Activated T-cell treated with anti-CD3 and anti-CD28 coated beads, Interleukin-2, amount 50 U/mL, for 4 hours (primary cell): Measurements from ENCODE around the gene CCER1. TPM values are rescaled to one million over a fixed set of nuclear protein-coding genes. Genes with fewer than 3 reads are reported as not detected.
"Not testable (repeated sequence)": the region's sequence is repeated elsewhere in the genome, so short reads cannot be mapped to it uniquely, and the experiment has no call there.

Source experiments
- ATAC-seq, 2 donors: fragments of 200-7000 bp; cut with Tn5 transposase; one replicate each; pipeline ENCODE4 v1.10.0; 2021
- DNase-seq: peaks from one replicate; pipeline ENCODE4 v3.0.0-alpha.2; 2020
- H3K27me3 Mint-ChIP-seq: one replicate; pipeline ENCODE4 v1.8.0; 2021; ENCODE audit warnings: low read depth, mixed read lengths
- H3K36me3 Mint-ChIP-seq: one replicate; pipeline ENCODE4 v1.8.0; 2022; ENCODE audit warnings: mixed read lengths; ENCODE audit not compliant: insufficient read depth
- H3K4me1 Mint-ChIP-seq: one replicate; pipeline ENCODE4 v1.8.0; 2021; ENCODE audit warnings: low read depth, mixed read lengths
- H3K4me3 Mint-ChIP-seq: one replicate; pipeline ENCODE4 v1.8.0; 2021; ENCODE audit warnings: mild to moderate bottlenecking, moderate library complexity, mixed read lengths
- H3K9me3 Mint-ChIP-seq: one replicate; pipeline ENCODE4 v1.8.0; 2021; ENCODE audit warnings: mixed read lengths
- total RNA-seq, 3 donors: library from RNA; stranded (reverse); gene quantifications; one replicate each; pipeline ENCODE4 v1.2.1, GENCODE V29; 2021

CCER1 gene, protein sequence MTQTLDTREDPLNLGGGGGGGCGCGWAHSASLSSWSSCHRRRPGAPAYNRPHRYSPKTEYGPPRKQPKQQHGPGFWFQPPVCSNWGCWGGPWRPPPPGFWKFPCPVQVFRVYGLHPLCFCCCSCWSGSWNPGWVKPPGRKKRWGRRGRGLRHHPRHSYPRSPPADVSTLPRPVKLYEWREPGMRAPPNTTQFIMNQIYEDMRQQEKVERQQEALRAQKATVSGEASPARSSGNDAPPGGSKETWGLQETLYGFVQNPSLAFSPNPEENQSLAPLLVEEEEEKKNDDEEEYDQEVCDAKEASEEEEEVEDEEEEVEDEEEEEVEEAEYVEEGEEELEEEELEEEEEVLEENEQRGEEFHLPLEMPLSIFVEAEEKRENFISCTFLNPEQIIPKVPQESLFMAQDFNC
- not detected for total RNA-seq

DNA sequence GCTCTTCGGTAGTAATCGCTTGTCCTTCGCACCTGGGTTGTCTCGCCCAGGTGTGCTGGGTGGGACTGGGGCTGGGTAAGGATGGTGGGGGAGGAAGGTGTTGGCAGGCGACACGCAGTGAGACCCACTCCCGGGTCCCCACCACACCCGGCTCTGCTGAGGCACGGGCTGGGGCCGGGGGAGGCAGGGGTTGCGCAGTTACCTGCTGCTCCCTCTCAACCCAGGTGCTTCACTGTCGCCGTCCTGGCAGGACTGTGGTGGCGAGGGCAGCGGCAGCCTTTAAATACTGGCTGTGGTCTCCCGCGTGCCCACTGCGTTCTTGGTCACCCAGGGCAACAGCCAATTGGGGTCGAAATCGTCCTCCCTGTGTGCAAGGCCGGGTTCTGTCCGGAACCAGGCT lies at the start of gene CCER1:
Gene CCER1, minus strand, starts transcription at position 256 of the 400 bp plus-strand sequence. CDS start 434 bp downstream, outside the sequence.
- no peak for DNase-seq
- Mint-ChIP-seq H3K36me3 (no peaks in the 10 kb centered on the region), H3K27me3 (no peaks in the 10 kb centered on the region), H3K9me3 (no peaks in the 10 kb centered on the region), H3K4me1 (no peaks in the 10 kb centered on the region), H3K4me3 (no peak within 1 kb of the TSS)
- no peak for ATAC-seq

DNA sequence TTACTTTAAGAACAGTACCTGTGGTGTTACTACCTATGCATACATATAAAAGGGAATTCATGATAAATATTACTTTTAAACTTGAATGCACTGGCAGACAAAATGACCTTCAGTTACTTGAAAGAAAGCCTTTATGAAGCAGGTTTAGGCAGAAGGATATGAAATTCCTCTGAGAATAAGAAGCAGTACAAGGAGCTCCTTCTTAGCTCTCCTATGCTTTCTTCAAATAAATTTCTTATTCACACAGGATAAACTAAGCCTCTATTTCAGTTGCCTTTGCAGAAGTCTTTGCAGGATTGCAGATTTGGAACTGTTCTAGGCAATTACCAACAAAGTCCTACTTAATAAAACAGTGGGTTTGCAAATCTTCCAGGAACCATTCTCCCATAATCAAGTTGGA lies 48.8 kb upstream of the CCER1 start:
- no peak for ATAC-seq

DNA sequence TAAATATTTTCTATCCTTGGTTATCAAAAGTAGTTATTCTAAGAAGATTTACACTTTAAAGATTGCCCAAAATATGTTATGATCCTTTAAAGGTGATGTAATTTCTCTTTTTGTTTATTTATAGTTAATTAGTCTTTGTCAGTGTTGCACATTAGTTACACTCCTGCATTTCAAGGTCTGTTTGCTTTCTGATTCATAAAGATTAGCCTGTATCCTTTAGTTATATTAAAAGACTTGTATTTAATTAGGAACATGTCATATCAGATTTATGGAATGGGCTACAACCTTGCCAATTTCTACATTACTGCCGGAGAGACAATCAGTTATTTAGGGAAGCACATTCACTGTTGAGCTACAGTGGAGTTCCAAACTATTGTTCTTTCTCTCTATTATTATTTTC lies 46.3 kb upstream of the CCER1 start:
- no peak for DNase-seq
- Mint-ChIP-seq H3K9me3 (no peaks in the 10 kb centered on the region), H3K4me3 (no peak overlapping the region), H3K36me3 (no peaks in the 10 kb centered on the region), H3K27me3 (no peaks in the 10 kb centered on the region), H3K4me1 (no peaks in the 10 kb centered on the region)
- no peak for ATAC-seq

More for the DNA sequence above, 48.8 kb upstream of the CCER1 start:
- Mint-ChIP-seq H3K4me3 (no peak overlapping the region), H3K4me1 (peaks cover 9% of the 10 kb centered on the region), H3K27me3 (peaks cover 3% of the 10 kb centered on the region), H3K9me3 (no peaks in the 10 kb centered on the region), H3K36me3 (no peaks in the 10 kb centered on the region)
- no peak for DNase-seq

DNA sequence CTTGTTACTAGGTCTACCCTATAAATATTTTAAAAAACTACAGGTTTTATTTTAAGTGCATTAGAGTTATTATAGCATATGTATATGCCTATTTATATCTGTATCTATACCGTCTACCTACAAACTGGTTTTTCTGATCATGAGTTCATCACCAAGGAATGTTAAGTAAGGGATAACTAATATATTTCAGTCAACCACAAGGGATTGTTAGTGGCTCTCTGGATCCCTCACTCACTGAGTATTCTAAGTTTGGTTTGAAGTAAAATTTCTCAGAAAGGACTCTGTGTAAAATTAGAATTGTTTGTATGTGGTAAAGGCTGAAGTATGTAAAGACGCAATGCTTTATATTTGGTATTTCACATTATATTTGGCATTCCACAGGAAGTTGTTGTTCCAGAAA lies 45.0 kb upstream of the CCER1 start:
- Mint-ChIP-seq H3K9me3 (no peaks in the 10 kb centered on the region), H3K27me3 (no peaks in the 10 kb centered on the region), H3K4me3 (no peak overlapping the region), H3K36me3 (no peaks in the 10 kb centered on the region), H3K4me1 (no peaks in the 10 kb centered on the region)
- no peak for ATAC-seq
- DNase-seq: no peak

DNA sequence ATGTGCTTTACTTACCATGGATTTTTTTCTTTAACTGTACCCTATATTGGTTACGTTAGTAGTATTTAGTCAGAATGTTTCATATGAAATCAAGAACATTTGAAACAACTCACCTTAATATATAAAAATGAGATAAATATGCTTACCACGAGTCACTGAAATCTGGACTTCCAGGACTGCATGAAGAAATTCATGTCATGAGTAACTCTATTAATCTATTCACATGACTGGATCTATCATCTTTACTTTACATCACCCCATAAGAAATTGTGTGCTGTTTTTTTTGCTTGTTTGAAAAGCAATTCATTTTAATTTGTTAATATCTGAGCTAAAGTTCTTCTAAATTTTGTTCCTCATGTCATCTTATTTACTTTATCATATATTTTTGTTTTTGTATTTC lies 44.6 kb upstream of the CCER1 start:
- H3K36me3 Mint-ChIP-seq: no peaks in the 10 kb centered on the region
- H3K9me3 Mint-ChIP-seq: no peaks in the 10 kb centered on the region
- ATAC-seq (no peak), DNase-seq (no peak)
- no peak overlapping the region for H3K4me3 Mint-ChIP-seq
- H3K4me1 Mint-ChIP-seq: no peaks in the 10 kb centered on the region
- H3K27me3 Mint-ChIP-seq: no peaks in the 10 kb centered on the region

DNA sequence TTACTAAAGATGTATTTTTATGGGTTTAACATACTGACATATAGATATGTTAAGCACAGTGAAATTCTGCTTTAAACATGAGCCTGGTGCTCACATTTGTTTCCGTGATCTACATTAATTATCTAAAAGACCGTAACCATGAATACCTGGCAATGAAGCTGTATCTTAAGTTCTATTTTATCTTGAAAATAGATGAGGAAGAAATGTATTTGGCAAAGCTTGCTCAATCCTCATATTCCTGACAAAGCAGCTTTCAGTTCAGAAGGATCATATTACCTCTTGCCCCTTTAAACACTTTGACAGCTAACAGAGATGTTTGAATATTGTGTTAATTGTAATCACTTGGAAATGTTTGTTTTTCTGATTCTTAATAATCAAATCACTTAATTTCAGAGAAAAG lies 40.0 kb upstream of the CCER1 start:
- Mint-ChIP-seq H3K4me1 (no peaks in the 10 kb centered on the region), H3K27me3 (no peaks in the 10 kb centered on the region), H3K36me3 (no peaks in the 10 kb centered on the region), H3K9me3 (no peaks in the 10 kb centered on the region), H3K4me3 (no peak overlapping the region)
- DNase-seq (no peak), ATAC-seq (no peak)

DNA sequence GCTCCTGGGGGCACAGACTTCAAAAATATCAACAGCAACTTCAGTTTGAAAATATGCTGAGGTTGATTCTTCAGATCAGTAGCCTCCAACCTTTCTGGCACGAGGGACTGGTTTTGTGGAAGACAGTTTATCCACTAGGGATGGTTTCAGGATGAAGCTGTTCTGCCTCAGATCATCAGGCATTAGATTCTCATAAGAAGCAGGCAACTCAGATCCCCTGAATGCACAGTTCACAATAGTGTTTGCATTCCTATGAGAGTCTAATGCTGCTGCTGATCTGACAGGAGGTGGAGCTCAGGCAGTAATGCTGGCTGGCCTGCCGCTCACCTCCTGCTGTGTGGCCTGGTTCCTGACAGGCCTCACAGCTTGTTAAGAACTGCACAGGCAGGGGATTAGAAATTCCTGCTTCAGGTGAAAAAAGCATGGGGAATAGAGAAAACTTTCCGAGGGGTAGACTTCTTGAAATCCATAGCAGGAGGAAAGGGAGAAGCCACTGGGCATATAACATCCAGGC lies 37.0 kb upstream of the CCER1 start:
- Mint-ChIP-seq H3K4me1 (no peaks in the 10 kb centered on the region), H3K36me3 (no peaks in the 10 kb centered on the region), H3K27me3 (no peaks in the 10 kb centered on the region), H3K4me3 (no peak overlapping the region), H3K9me3 (no peaks in the 10 kb centered on the region)
- ATAC-seq (no peak), DNase-seq (no peak)

DNA sequence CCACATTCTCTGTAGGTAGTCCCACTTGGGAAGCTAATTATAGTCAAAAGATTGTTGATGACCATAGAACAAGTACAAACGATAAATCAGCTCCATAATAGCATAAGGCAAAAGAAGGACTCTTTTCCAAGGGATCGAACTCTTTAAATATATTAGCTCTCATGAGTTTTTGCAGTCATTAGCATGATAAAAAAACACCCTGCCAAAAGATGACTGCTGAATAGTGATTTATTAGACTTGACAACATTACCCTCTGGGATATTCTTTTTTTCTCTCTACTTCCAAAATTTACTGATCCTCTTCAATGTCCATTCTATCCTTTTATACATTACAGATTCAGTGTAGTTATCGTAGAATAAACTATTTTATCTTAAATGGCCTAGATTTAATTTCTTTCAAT lies 35.6 kb upstream of the CCER1 start:
- H3K36me3 Mint-ChIP-seq: no peaks in the 10 kb centered on the region
- H3K27me3 Mint-ChIP-seq: no peaks in the 10 kb centered on the region
- DNase-seq (no peak), ATAC-seq (no peak)
- H3K4me3 Mint-ChIP-seq: no peak overlapping the region
- H3K4me1 Mint-ChIP-seq: no peaks in the 10 kb centered on the region
- no peaks in the 10 kb centered on the region for H3K9me3 Mint-ChIP-seq

DNA sequence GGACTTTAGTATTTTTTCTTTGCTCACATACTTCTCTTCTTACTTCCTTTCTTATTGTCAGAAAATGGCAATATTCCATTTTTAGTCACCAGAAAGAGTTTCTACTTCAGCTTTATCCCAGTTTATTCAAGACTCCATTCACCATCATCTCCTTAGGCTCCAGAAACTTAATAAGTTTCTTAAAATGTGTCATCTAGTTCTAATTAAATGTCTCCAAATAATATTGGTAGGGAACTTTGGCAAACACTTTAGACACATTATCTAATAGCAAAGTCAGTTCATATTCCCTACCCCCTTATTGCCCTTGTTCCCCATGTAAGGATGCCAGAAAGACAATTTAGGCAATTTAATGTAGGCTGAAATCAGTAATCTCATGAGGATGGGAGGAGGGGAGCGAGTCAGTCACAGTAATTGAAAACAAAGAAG lies 34.7 kb upstream of the CCER1 start:
- H3K27me3 Mint-ChIP-seq: peaks cover 1% of the 10 kb centered on the region
- no peak for ATAC-seq

DNA sequence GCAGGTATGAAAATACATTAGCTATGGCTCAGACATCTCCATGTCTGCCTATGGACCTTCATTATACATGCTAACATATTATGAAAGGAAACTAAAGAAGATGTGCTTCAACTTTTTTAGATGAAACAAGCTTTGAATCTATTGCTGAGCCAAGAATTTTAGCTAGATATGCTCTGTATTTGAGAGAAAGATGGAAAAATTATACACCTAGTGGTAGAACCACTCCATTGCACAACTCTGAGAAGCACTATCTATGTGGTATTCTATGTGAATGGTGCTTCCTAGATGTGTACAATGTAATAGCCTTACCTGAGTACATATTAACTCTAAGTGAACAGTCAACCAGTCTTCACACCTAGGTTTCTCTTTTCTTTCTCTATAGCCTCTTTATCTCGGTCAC lies 32.5 kb upstream of the CCER1 start:
- Mint-ChIP-seq H3K9me3 (no peaks in the 10 kb centered on the region), H3K4me3 (no peak overlapping the region)

More for the DNA sequence above, 34.7 kb upstream of the CCER1 start:
- Mint-ChIP-seq H3K9me3 (no peaks in the 10 kb centered on the region), H3K4me1 (no peaks in the 10 kb centered on the region), H3K36me3 (no peaks in the 10 kb centered on the region), H3K4me3 (no peak overlapping the region)
- no peak for DNase-seq

DNA sequence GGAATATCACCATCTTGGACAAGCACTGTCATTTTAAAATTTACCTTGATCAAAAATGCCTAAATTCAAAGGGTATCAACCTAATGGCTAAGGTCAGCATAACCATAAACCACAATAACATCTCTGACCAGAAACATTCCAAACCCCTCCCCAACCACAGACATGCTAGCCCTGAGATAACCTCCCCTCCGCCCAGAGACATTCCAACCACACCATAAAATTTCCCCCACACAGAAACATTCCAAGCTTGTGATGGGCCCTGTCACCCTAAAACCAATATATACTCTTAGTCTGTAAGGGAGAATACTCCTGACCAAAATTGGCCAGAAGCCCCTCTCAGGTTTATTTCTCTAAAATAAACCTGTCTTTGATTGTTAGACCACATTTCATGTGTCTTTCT lies 32.1 kb upstream of the CCER1 start:
- ATAC-seq: no peak
- Mint-ChIP-seq H3K36me3 (no peaks in the 10 kb centered on the region), H3K27me3 (peaks cover 1% of the 10 kb centered on the region), H3K4me1 (no peaks in the 10 kb centered on the region), H3K9me3 (no peaks in the 10 kb centered on the region), H3K4me3 (no peak overlapping the region)
- DNase-seq: no peak

More for the DNA sequence above, 32.5 kb upstream of the CCER1 start:
- DNase-seq: no peak
- no peak for ATAC-seq
- Mint-ChIP-seq H3K36me3 (no peaks in the 10 kb centered on the region), H3K27me3 (peaks cover 1% of the 10 kb centered on the region), H3K4me1 (no peaks in the 10 kb centered on the region)

DNA sequence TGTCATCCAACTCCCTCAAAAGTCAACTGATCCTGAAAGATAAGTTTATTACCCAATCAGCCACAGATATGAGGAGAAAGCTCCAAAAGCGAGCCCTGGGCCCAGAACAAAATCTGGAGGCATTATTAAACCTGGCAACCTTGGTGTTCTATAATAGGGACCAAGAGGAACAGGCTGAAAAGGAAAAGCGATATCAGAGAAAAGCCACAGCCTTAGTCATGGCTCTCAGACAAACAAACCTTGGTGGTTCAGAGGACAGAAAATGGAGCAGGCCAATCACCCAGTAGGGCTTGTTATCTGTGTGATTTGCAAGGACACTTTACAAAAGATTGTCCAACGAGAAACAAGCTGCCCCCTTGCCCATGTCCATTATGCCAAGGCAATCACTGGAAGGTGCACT lies 30.4 kb upstream of the CCER1 start:
- not testable (repeated sequence) for H3K27me3 Mint-ChIP-seq, H3K4me1 Mint-ChIP-seq, H3K4me3 Mint-ChIP-seq, H3K9me3 Mint-ChIP-seq, ATAC-seq, H3K36me3 Mint-ChIP-seq, DNase-seq

DNA sequence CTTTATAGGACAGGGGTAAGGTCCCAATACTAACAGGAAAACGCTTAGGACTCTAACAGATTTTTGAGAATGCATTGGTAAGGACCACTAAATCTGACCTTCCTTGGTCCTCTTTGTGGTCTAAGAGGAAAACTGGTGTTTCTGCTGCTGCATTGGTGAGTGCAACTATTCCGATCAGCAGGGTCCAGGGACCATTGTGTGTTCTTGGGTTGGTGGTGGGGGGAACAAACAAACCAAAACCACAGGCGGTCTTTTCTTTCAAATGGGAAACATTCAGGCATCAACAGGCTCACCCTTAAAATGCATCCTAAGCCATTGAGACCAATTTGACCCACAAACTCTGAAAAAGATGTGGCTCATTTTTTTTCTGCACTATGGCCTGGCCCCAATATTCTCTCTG lies 29.1 kb upstream of the CCER1 start:
- ATAC-seq (no peak), DNase-seq (no peak)
- peaks cover 1% of the 10 kb centered on the region for H3K27me3 Mint-ChIP-seq
- H3K4me3 Mint-ChIP-seq: no peak overlapping the region
- no peaks in the 10 kb centered on the region for H3K9me3 Mint-ChIP-seq
- H3K4me1 Mint-ChIP-seq: no peaks in the 10 kb centered on the region
- H3K36me3 Mint-ChIP-seq: no peaks in the 10 kb centered on the region

DNA sequence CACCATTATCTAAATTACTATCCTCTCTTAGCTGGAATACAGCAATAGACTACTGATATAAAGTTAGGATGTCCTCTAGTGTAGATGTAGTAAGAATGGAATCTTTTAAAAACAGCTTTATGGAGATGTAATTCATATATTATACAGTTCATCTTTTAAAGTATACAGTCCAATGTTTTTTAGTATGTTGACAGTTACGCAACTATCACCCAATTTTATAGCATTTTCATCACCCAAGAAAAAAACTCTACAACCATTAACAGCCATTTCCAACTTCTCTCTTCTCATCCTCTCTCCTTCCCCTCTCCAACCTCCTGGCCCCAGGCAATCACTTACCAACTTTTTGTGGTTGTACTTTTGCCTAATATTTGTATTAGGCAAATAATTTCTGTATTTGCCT lies 27.2 kb upstream of the CCER1 start:
- Mint-ChIP-seq H3K36me3 (no peaks in the 10 kb centered on the region), H3K4me3 (no peak overlapping the region), H3K9me3 (no peaks in the 10 kb centered on the region), H3K4me1 (no peaks in the 10 kb centered on the region), H3K27me3 (peaks cover 1% of the 10 kb centered on the region)
- ATAC-seq: no peak
- no peak for DNase-seq

DNA sequence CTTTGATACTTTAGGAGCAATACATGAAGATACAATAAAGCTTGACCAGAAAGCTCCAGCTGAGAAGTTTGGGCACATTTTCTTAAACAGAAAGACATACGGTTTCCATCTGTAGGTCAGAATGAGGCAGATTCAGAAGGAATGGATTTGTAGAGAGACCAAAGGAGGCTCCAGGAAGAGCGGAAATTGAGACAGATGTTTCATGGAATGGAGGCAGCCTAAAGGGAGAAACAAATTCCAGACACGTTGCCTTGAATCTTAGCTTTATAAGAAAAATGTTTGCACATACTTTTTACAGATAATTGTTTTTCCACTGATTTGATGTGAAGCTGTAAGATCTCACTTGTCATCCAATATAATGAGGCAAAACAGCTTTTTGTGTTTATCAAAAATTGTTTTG lies 25.0 kb upstream of the CCER1 start:
- Mint-ChIP-seq H3K4me3 (no peak overlapping the region), H3K36me3 (no peaks in the 10 kb centered on the region), H3K27me3 (no peaks in the 10 kb centered on the region), H3K9me3 (no peaks in the 10 kb centered on the region), H3K4me1 (no peaks in the 10 kb centered on the region)
- no peak for DNase-seq
- no peak for ATAC-seq
